Karpas-422 (cell line): Measurements from ENCODE around the gene RNF220. TPM values are rescaled to one million over a fixed set of nuclear protein-coding genes. Genes with fewer than 3 reads are reported as not detected.

Experiments used
- DNase-seq: peaks from one replicate; pipeline ENCODE4 v3.0.0-alpha.2; 2015
- H2AFZ ChIP-seq: fragments of 200-600 bp; sonication (generic); 2 replicates; pipeline ENCODE4 v1.6.1; 2014; ENCODE audit warnings: antibody characterized with exemption, low read length, mixed read lengths
- H3K27ac ChIP-seq: fragments of 200-600 bp; sonication (generic); 2 replicates; pipeline ENCODE4 v1.5.1; 2014; ENCODE audit warnings: mild to moderate bottlenecking, low read length, moderate library complexity
- H3K27me3 ChIP-seq: fragments of 200-600 bp; sonication (generic); 2 replicates; pipeline ENCODE4 v1.6.1; 2014; ENCODE audit warnings: low read length, mixed read lengths
- H3K36me3 ChIP-seq: fragments of 200-600 bp; sonication (generic); 2 replicates; pipeline ENCODE4 v1.6.1; 2014; ENCODE audit warnings: low read length, mixed read lengths; ENCODE audit not compliant: insufficient read depth
- H3K4me1 ChIP-seq: fragments of 200-600 bp; sonication (generic); 2 replicates; pipeline ENCODE4 v1.6.1; 2014; ENCODE audit warnings: mild to moderate bottlenecking, low read length, mixed read lengths
- H3K4me2 ChIP-seq: fragments of 200-600 bp; sonication (generic); 2 replicates; pipeline ENCODE4 v1.6.1; 2014; ENCODE audit warnings: low read length, low read depth, mild to moderate bottlenecking; ENCODE audit not compliant: poor library complexity, severe bottlenecking
- H3K4me3 ChIP-seq: fragments of 200-600 bp; sonication (generic); 2 replicates; pipeline ENCODE4 v1.5.1; 2014; ENCODE audit warnings: mild to moderate bottlenecking, antibody characterized with exemption, low read length, mixed read lengths
- H3K79me2 ChIP-seq: fragments of 200-600 bp; sonication (generic); 2 replicates; pipeline ENCODE4 v1.6.1; 2014; ENCODE audit warnings: mild to moderate bottlenecking, low read length, mixed read lengths
- H3K9ac ChIP-seq: fragments of 200-600 bp; sonication (generic); 2 replicates; pipeline ENCODE4 v1.6.0; 2014; ENCODE audit warnings: low read length
- H3K9me2 ChIP-seq: fragments of 200-600 bp; sonication (generic), shearing (Covaris generic); replicated peaks from 2 replicates; pipeline ENCODE4 v1.6.0; 2014; ENCODE audit warnings: mild to moderate bottlenecking, low read length, moderate library complexity; ENCODE audit not compliant: insufficient read depth
- H3K9me3 ChIP-seq: fragments of 300-700, 200-600 bp; sonication (generic); 2 replicates; pipeline ENCODE4 v1.6.1; 2014; ENCODE audit warnings: low read length, mixed read lengths
- H4K20me1 ChIP-seq: fragments of 200-600 bp; sonication (generic); 2 replicates; pipeline ENCODE4 v1.6.1; 2014; ENCODE audit warnings: mild to moderate bottlenecking, antibody characterized with exemption, low read length, low read depth; ENCODE audit not compliant: insufficient read depth
- total RNA-seq: library from RNA; depleted of rRNA; stranded (reverse); fragments of >200 nt; shearing (Covaris generic); gene quantifications from 2 replicates; pipeline ENCODE4 v1.2.3, GENCODE V29; 2014; ENCODE audit warnings: low replicate concordance

Gene RNF220
- total RNA-seq, 1 experiment from 2014 or later = 73.6 TPM

- 0 out of 2 replicates have a peak, but pooled peaks cover 4% of the 10 kb centered on the region for H3K36me3 ChIP-seq
- no peak overlapping the region for H3K4me2 ChIP-seq
- no peak overlapping the region for H3K4me3 ChIP-seq
- H3K9ac ChIP-seq = no peak overlapping the region
- no peaks in the 10 kb centered on the region for H3K9me3 ChIP-seq
- H4K20me1 ChIP-seq = peaks cover under 1% of the 10 kb centered on the region; the same call in 1 of the 2 replicates
- H3K27ac ChIP-seq = peak overlapping the region; percentile 93; the same call in 1 of the 2 replicates
- H3K9me2 ChIP-seq = no peaks in the 10 kb centered on the region
- no peak overlapping the region for H2AFZ ChIP-seq
- H3K4me1 ChIP-seq = peaks cover 56% of the 10 kb centered on the region
- H3K27me3 ChIP-seq = no peaks in the 10 kb centered on the region
- DNase-seq = no peak
- peaks cover 4% of the 10 kb centered on the region; the same call in 1 of the 2 replicates for H3K79me2 ChIP-seq
Measured at GRCh38 chr1:44678626-44679025, 273.6 kb downstream of the RNF220 start.

DNA sequence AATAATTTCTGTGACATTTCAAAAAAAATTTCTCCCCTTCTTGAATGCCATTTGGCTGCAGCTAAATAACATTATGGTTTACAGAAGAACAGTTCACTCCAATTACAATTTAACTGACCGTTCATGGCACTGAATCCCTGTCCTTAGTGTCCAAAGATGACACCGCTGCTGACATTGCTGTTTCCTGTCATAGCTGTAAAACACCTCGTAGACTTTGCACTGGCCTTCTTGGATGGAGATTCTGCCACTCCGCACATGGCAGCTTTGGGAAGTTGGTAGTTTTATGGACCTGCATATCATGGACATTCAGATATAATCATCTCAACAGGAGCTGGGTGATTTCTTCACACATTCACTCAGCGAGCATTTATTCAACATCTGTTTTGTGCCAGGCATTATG lies 274.4 kb downstream of the RNF220 start:
- Histone ChIP-seq H3K9ac (no peak overlapping the region), H4K20me1 (no peaks in the 10 kb centered on the region), H3K4me1 (peaks cover 53% of the 10 kb centered on the region), H3K27ac (no peak overlapping the region), H3K27me3 (no peaks in the 10 kb centered on the region), H3K4me2 (no peak overlapping the region), H3K79me2 (peaks cover 3% of the 10 kb centered on the region; the same call in 1 of the 2 replicates), H3K4me3 (no peak overlapping the region), H3K9me3 (no peaks in the 10 kb centered on the region), H3K36me3 (0 out of 2 replicates have a peak, but pooled peaks cover 4% of the 10 kb centered on the region), H3K9me2 (no peaks in the 10 kb centered on the region), H2AFZ (no peak overlapping the region)
- DNase-seq = no peak

- Histone ChIP-seq H3K36me3 (0 out of 2 replicates have a peak, but pooled peaks cover 4% of the 10 kb centered on the region), H3K27ac (no peak overlapping the region), H3K9me2 (no peaks in the 10 kb centered on the region), H3K4me1 (peaks cover 27% of the 10 kb centered on the region), H3K9ac (no peak overlapping the region), H3K27me3 (no peaks in the 10 kb centered on the region), H4K20me1 (no peaks in the 10 kb centered on the region), H3K4me2 (peak overlapping the region; percentile 20), H2AFZ (no peak overlapping the region), H3K4me3 (no peak overlapping the region), H3K9me3 (no peaks in the 10 kb centered on the region), H3K79me2 (peaks cover 3% of the 10 kb centered on the region; the same call in 1 of the 2 replicates)
- DNase-seq = no peak
Measured at GRCh38 chr1:44681905-44682882, 277.1 kb downstream of the RNF220 start.

DNA sequence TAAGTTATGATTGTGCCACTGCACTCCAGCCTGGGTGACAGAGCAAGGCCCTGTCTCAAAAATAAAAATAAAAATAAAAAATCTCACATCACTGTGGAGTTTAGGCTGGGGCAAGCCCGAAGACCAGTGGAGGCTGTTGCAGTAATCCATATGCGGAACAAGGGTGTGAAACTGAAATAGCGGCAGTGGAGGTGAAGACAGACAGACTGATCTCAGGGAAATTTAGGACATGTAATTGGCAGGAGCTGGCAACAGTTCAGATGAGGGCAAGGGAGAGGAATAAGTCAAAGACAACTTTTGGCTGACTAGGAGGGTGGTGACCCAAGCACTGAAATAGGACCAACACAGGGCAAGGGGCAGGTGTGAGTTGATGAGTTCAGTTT lies 277.8 kb downstream of the RNF220 start:
- Histone ChIP-seq H4K20me1 (no peaks in the 10 kb centered on the region), H3K9ac (no peak overlapping the region), H3K27me3 (no peaks in the 10 kb centered on the region), H2AFZ (no peak overlapping the region), H3K9me2 (no peaks in the 10 kb centered on the region), H3K4me1 (peaks cover 20% of the 10 kb centered on the region), H3K4me3 (no peak overlapping the region), H3K79me2 (peaks cover 3% of the 10 kb centered on the region; the same call in 1 of the 2 replicates), H3K27ac (no peak overlapping the region), H3K36me3 (0 out of 2 replicates have a peak, but pooled peaks cover 4% of the 10 kb centered on the region), H3K9me3 (no peaks in the 10 kb centered on the region), H3K4me2 (no peak overlapping the region)
- DNase-seq = no peak

DNA sequence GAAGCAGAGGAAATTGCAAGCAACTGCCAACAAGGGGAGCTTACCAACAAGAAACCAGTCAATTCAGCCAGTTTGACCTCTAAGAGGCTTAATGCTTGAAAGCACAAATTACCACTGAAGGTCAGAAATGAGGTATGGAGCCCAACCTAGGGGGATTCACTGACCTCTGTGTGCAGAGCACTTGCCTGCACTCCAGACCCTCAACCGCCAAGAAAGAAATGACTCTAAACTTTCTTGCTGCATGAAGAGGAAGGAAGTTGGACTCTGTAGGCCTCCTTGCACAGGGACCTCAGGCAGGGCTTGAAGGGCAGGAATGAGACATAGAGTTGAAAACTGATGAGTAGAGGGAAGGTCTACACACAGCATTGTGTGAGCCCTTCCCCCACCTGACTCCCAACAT lies 279.5 kb downstream of the RNF220 start:
- Histone ChIP-seq H2AFZ (no peak overlapping the region), H3K27me3 (no peaks in the 10 kb centered on the region), H4K20me1 (no peaks in the 10 kb centered on the region), H3K9ac (no peak overlapping the region), H3K4me3 (no peak overlapping the region), H3K27ac (no peak overlapping the region), H3K4me2 (no peak overlapping the region), H3K4me1 (peaks cover 10% of the 10 kb centered on the region), H3K79me2 (no peaks in the 10 kb centered on the region), H3K9me2 (no peaks in the 10 kb centered on the region), H3K9me3 (no peaks in the 10 kb centered on the region), H3K36me3 (0 out of 2 replicates have a peak, but pooled peaks cover 2% of the 10 kb centered on the region)
- no peak for DNase-seq

DNA sequence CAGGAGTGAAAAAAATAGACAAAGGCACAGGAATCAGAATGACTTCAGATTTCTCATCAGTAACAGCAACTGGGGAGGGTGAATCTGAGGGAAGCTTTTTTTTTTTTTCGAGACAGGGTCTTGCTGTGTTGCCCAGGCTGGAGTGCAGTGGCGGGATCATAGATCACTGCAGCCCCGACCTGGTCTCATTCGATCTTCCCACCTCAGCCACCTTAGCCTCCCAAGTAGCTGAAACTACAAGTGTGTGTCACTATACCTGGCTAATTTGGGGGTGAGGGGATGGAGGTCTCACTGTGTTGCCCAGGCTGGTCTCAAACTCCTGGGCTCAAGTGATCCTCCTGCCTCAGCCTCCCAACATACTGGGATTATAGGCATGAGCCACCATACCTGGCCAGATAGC lies 280.2 kb downstream of the RNF220 start:
- no peak overlapping the region for H3K4me3 ChIP-seq
- no peak overlapping the region for H3K9ac ChIP-seq
- no peaks in the 10 kb centered on the region for H3K36me3 ChIP-seq
- no peak overlapping the region for H3K27ac ChIP-seq
- H3K9me3 ChIP-seq = no peaks in the 10 kb centered on the region
- H3K4me2 ChIP-seq = no peak overlapping the region
- H3K4me1 ChIP-seq = peaks cover 10% of the 10 kb centered on the region
- no peaks in the 10 kb centered on the region for H3K9me2 ChIP-seq
- H2AFZ ChIP-seq = no peak overlapping the region
- no peak for DNase-seq
- no peaks in the 10 kb centered on the region for H4K20me1 ChIP-seq
- H3K27me3 ChIP-seq = no peaks in the 10 kb centered on the region
- no peaks in the 10 kb centered on the region for H3K79me2 ChIP-seq

- no peak overlapping the region for H3K4me3 ChIP-seq
- no peak overlapping the region for H3K27ac ChIP-seq
- H3K9ac ChIP-seq = no peak overlapping the region
- H2AFZ ChIP-seq = no peak overlapping the region
- no peaks in the 10 kb centered on the region for H3K36me3 ChIP-seq
- no peaks in the 10 kb centered on the region for H3K27me3 ChIP-seq
- no peaks in the 10 kb centered on the region for H3K9me2 ChIP-seq
- no peaks in the 10 kb centered on the region for H3K79me2 ChIP-seq
- H3K9me3 ChIP-seq = no peaks in the 10 kb centered on the region
- no peak for DNase-seq
- H4K20me1 ChIP-seq = no peaks in the 10 kb centered on the region
- H3K4me2 ChIP-seq = no peak overlapping the region
- peaks cover 10% of the 10 kb centered on the region for H3K4me1 ChIP-seq
Measured at GRCh38 chr1:44685881-44686280, 280.8 kb downstream of the RNF220 start.

- H3K9me2 ChIP-seq = no peaks in the 10 kb centered on the region
- H3K4me2 ChIP-seq = no peak overlapping the region
- no peaks in the 10 kb centered on the region for H3K79me2 ChIP-seq
- no peak for DNase-seq
- H3K4me3 ChIP-seq = no peak overlapping the region
- no peaks in the 10 kb centered on the region for H4K20me1 ChIP-seq
- H3K9ac ChIP-seq = no peak overlapping the region
- no peaks in the 10 kb centered on the region for H3K9me3 ChIP-seq
- H3K27me3 ChIP-seq = no peaks in the 10 kb centered on the region
- H3K4me1 ChIP-seq = no peaks in the 10 kb centered on the region
- no peak overlapping the region for H2AFZ ChIP-seq
- H3K27ac ChIP-seq = no peak overlapping the region
- no peaks in the 10 kb centered on the region for H3K36me3 ChIP-seq
Measured at GRCh38 chr1:44688760-44689446, 283.8 kb downstream of the RNF220 start.
